Measurements from ENCODE around the gene VWF.
"Not testable (repeated sequence)": the region's sequence is repeated elsewhere in the genome, so short reads cannot be mapped to it uniquely, and the experiment has no call there.

VWF gene

DNA sequence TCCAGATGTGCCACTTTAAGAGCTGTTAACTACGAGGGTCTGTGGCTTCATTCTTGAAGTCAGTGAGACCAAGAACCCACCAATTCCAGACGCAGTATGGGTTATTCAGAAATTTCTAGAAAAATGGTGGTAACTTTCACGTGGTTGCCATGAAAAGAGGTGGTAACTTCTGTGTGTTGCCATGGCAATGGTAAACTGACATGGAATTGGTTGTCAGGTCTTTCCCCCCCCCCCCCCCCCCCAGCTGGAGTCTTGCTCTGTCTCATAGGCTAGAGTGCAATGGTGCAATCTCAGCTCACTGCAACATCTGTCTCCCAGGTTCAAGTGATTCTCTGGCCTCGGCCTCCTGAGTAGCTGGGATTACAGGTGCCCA, 18.8 kb upstream of the VWF start:
- DNase-seq = no peak

DNA sequence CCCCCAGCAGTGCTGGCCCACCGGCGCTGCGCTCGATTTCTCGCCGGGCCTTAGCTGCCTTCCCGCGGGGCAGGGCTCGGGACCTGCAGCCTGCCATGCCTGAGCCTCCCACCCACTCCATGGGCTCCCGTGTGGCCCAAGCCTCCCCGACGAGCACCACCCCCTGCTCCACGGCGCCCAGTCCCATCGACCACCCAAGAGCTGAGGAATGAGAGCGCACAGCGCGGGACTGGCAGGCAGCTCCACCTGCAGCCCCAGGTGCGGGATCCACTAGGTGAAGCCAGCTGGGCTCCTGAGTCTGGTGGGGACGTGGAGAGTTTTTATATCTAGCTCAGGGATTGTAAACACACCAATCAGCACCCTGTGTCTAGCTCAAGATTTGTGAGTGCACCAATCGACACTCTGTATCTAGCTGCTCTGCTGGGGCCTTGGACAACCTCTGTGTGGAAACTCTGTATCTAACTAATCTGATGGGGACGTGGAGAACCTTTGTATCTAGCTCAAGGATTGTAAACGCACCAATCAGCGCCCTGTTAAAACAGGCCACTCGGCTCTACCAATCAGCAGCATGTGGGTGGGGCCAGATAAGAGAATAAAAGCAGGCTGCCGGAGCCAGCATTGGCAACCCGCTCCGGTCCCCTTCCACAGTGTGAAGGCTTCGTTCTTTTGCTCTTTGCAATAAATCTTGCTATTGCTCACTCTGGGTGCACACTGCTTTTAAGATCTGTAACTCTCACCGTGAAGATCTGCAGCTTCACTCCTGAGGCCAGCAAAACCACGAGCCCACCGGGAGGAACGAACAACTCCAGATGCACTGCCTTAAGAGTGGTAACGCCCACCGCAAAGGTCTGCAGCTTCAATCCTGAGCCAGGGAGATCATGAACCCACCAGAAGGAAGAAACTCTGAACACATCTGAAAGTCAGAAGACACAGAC, 18.2 kb upstream of the VWF start:
- DNase-seq = not testable (repeated sequence)

DNA sequence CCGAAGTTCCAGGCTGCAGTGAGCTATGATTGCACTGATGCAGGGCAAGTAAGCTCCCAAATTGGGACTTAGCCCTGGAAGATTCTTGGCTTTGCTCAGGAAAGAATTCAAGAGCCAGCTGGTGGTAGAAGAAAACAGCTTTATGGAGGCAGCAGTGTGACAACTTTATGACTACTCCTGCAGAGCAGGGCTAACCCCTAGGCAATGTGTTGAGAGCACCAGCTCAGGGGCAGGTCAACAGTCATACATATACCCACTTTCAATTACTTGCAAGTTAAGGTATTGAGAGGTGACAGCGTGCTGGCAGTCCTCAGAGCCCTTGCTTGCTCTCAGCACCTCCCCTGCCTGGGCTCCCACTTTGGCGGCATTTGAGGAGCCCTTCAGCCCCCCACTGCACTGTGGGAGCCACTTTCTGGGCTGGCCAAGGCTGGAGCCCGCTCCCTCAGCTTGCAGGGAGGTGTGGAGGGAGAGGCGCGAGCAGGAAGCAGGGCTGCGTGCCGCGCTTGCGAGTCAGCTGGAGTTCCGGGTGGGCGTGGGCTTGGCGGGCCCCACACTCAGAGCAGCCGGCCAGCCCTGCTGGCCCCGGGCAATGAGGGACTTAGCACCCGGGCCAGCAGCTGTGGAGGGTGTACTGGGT, 17.4 kb upstream of the VWF start:
- not testable (repeated sequence) for DNase-seq

DNA sequence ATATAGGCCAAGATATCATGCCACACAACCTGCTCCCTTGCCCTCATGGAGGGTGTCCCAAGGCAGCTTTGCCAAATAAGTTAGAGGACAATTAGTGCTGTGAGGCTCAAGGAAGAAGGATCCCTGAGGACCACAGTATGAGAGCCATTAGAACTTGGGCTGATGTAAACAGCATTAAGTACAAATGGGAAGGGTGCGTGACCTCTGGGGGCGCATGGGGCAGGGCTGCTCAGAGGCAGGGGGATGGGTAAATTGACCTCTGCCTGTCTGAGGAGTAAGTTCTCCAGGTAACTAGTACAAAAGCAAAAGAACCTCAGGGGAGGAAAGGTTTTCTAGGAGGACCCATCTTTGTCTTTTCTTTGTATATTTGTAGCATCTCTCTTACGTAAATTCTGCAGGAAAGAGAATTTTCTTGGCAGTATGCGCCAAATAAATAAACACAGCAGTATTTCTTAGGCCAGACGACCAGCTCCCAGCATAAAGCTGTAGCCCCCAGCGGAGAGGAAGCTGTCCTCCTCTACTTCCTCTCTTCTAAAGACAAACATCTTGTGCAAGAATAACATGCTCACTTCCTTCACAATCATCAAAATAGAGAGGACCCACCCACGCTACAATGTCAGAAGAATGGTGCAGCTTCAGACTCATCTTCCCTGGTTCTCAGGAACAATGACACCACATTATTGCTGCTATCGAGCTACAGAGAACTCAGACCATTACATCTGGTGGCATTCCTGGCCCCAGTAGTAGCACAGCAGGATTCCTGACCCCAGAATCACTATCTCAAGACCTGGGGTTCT, 16.4 kb upstream of the VWF start:
- no peak for DNase-seq

DNA sequence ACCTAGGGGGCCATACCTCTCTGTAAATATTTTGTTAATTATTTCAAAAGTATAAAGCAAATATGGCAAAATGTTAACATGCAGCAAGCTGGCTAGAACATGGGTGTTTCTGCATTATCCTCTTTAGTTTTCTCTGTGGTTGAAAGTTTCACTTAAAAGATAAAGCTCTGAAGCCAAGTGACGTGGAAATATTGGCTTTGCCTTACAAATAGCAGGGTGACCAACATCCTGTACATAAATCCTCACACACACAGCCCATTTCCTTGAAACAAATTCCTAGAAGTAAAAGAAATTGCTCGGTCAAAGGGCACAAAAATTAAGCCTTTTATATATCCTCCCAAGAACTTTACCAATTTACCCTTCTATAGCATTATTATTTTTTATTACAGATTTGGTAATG, 10.6 kb upstream of the VWF start:
- no peak for DNase-seq

DNA sequence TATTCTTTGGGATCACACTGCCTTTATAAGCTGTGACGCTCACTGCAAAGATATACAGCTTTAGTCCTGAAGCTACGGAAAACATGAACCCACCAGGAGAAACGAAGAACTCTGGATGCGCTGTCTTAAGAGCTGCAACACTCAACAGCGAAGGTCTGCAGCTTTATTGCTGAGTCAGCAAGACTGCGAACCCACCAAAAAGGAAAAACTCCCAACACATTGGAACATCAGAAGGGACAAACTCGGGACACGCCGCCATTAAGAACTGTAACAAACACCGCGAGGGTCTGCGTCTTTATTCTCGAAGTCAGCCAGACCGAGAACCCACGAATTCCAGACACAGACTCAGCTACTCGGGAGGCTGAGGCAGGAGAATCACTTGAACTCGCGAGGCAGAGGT, 9.2 kb upstream of the VWF start:
- DNase-seq = no peak

DNA sequence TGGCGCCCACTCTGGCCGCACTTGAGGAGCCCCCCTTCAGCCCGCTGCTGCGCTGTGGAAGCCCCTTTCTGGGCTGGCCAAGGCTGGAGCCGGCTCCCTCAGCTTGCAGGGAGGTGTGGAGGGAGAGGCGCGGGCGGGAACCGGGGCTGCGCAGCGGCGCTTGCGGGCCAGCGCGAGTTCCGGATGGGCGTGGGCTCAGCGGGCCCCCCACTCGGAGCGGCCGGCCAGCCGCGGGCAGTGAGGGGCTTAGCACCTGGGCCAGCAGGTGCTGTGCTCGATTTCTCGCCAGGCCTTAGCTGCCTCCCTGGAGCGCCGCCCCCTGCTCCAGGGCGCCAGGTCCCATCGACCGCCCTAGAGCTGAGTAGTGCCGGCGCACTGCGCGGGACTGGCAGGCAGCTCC, 8.0 kb upstream of the VWF start:
- no peak for DNase-seq

DNA sequence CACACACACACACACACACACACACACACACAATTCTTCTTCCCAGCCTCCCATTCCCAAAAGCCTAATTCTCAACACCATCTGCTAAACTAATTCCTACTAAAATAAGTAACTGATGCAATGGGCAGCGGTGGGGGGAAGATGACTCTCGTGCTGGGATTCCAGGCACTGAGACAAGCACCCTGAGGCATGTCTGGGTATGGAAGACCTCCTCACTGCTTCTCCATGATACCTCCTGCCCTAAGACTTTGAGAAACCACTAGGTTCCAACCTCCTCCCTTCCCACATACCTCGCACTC, 789 bp upstream of the VWF start:
- peak; percentile 57 for DNase-seq

DNA sequence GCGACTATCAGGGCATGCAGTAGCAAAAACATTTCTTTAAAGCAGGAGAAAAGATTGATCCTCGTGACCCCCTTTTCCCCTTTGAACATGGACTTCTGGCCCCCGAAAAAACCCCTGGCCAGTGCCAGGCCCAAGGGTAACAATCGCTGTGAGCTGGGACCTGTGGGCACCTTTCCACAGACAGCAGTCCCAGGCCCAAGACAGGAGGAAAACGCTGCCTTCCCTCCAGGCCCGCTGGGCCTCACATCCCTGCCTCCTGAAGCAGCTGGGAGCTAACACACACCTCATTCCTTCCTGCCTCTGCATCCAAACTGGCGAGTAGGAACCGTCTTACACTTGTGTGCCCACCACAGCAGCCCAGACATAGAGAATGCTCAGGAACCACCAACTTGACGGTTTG, 1.2 kb downstream of the VWF start:
- DNase-seq = no peak

DNA sequence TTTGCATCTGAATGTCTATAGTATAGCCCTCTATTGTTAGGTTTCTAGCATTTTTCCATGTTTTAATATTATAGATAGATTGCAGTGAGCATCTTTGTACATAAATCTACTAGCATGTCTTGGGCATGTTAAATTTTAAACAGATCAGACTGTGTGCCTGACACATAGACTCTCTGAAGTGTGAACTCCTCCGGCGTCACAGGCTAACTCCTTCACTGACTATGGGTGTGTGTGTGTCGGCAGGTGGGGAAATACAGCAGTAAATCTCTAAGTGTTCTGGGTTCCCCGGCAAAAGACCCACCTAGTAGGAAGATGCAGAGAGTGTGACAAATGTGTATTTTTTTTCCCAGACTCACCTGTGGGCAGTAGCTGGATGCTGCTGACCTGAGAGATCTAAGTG, 2.3 kb downstream of the VWF start:
- DNase-seq = no peak

DNA sequence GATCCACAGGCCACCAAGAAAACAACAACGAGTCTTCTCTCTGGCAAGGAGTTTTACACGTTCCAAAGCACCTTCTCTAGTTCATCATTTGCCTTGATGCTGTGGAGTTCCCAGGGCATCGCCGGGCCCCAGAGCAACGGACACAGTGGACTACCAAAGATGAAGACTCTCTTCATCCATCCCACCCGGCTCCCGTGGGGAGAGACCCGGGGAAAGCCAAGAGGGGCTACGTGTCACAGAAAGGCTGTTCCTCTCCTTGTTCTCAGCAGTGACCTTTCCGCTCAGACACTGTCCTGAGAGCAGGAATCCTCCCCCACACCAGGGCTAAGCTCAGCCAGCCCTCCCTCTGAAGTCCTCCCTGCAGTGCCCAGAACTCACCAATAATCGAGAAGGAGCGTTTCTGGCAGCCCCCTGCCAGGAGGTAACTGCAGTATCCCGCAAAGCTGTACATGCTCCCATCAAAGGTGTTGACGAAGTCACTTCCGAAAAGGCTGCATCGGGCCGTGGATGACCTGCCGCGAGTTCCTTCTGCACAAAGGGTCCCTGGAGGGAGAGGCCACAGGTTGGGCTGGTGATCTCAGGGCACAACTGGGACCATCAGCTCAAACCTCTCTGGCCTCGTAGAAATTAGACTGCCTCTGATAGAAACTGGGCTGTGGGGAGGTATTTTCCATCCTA, 3.5 kb downstream of the VWF start:
- DNase-seq = no peak

DNA sequence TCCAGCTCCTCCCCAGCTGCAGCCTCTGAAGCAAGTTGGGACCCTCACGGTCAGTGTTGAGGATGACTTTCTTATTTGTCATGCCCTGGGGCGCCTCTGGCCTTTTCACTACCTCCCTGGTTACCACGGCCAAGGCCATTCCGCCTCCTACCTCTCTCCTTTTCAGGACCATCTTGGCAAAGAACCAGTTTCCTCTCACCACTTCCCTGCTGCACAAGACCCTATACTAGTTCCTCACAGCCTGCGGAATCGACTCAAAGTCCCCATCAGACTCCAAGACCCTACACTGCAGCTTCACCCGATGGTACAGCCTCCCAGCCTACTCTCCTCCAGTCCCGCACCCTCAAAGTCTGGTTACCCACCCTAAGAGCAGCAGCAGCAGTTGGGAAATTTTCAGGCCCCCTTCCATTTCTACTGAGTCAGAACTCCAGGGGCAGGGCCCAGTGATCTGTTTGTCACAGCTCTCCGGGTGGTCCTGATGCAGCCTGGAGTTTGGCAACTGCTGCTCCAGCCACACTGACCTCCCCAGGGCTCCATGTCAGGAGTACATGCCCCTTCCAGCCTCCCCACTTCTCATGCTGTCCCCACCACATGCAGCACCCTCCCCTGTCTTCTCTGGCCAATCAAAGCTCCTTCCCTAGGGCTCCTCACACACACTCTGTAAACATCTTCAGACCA, 5.4 kb downstream of the VWF start:
- DNase-seq = no peak

DNA sequence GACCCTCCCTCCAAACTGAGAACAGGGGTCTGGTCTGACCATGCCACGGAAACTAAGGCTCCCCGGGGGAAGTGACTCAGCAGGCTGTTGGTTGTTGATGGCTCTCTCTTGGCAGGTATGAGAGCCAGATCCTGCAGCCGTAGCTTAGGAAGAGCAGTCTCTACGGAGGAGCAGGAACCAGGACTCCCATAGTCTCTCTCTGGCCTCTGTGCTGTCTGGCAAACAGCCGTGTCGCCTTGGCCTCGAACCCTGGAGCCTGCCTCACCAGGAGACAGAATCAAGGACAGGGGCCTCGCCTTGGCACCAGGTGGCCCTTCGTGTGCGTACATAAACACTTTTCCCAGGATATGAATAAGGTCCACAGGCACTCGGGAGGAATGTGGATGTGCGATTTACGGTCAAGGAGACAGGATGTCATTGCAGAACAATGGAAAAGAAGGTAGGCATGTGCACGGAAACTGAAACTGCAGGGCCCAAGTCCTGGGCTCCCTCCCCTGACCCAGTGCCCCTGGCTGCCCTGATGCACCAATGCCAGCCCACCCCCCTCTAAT, 7.9 kb downstream of the VWF start:
- DNase-seq = no peak

DNA sequence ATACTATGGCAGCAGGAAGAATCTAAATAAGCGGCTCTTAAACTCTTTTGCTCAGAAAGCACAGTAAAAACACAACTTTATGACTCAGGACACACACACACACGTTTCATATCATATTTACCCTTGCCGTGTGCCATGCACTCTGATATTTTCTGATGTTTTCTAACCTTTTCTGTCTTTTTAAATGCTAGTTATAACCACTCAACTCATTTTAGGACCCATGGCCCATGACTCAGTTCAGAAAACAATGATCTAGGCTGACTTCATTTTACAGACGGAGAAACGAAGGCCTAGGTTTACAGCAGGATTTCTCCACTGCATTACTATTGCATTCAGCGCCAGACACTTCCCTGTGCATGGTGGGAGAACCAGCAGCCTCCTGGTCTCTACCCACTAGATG, 9.1 kb downstream of the VWF start:
- DNase-seq = no peak

DNA sequence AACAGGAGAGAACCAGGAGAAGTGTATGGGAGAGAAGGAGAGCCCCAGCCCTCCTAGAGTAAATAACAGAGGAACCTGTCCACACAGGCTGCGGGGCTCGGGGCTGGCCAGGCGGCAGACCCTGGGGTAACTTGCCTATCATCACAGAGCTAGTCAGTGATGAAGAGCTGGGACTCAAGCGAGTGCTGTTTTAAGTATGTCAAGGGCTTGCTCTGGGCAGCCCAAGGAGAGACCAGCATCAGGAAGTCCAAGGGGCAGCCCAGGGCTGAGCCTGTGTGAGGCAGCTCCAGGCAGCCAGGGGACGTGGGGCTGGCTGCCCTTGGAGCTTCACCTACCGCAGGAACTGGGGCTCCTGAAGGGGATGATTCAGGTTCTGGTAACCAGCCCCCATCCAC, 10.0 kb downstream of the VWF start:
- no peak for DNase-seq

DNA sequence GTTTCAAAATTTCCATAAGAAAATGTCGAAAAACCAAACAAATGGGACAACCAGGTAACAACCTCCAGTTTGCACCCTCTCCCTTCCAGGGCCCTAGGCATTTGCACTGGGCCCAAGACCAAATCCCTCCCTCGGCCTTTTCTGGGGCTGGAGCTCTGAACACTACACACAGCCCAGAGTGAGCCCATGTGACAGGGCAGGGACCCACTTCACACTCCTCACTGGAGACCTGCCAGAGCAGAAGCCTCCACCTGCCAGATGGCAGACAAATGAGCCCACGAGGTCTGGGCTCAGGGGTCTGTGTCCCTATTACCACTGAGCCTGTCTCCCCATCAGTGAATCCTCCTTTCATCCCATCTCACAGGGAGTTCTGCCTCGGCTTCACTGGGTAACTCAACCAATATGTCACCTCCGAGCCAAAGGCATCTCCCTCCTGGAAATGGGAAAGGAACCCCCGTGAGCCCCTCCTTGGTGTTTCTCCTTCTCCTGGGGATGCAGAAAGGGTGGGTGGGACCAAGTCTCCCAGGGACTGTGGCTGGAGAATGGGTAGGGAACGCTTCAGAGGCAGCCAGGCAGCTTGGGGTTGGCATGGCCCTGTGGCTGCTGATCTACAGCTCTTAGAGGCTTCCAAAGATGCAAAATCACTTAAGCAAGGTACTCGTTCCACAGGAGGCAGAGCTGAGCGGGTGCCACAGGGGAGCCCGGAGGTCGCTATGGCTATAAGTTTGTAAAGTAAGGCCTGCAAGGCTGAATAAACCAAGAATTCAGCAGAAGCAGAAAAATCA, 10.6 kb downstream of the VWF start:
- no peak for DNase-seq

DNA sequence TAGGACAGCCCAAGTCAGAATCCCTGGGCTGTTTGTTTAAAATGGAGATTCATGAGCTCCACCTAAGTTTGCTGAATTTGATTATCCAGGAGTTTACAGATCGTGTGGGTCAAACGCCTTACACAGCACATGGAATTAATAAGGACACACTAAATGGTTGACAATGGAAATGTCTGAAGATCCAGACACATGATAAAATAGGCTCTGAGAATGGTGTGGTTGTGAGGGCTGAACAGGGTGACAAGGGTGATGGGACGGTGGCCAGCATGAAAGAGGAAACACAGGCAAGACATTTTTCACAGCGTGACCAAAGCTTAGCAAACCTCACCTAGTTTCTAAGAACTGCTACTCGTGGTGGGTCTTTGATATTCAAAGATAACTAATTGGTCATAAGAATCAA, 12.5 kb downstream of the VWF start:
- DNase-seq = no peak

DNA sequence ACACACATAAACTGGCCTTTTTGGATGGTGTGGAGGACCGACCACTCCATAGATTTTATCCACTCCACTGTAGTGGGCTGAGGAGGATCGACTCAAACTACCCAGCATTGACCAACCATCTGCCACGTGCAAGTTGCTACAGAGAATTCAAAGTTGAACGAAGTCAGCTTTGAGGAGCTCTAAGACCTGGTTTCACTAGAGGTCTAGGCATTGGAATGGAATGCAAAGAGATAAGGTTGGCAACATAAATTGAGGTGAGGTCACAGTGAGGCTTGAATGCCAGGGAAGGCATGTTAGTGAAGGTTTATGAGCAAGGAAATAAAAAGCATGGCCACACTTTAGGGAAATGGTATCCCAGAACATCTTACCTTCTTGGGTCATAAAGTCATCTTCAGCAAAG, 14.5 kb downstream of the VWF start:
- DNase-seq = no peak

DNA sequence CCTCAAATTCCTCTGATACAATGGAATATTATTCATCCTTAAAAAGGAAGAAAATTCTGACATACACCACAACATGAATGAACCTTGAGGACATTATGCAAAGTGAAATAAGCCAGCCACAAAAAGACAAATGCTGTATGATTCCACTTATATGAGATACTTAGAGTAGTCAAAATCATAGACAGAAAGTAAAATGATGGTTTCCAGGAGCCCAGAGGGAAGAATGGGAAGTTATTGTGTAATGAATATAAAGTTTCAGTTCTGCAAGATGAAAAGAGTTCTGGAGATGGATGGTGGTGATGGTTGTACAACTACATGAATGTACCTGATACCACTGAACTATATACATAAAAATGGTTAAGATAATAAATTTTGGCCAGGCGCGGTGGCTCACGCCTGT, 18.3 kb downstream of the VWF start:
- no peak for DNase-seq

DNA sequence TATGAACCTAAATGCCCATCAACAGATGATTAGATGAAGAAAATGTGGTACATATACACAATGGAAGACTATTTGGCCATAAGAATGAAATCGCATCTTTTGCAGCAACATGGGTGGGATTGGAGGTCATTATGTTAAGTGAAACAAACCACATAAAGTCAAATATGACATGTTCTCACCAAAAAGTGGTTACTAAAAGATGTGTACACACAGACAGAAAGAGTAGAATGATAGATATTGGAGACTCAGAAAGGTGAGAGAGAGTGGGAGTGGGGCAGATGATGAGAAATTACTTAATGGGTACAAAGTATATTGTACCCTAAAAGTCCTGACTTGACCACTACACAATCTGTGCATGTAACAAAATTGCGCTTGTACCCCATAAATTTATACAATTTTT, 19.6 kb downstream of the VWF start:
- no peak for DNase-seq

DNA sequence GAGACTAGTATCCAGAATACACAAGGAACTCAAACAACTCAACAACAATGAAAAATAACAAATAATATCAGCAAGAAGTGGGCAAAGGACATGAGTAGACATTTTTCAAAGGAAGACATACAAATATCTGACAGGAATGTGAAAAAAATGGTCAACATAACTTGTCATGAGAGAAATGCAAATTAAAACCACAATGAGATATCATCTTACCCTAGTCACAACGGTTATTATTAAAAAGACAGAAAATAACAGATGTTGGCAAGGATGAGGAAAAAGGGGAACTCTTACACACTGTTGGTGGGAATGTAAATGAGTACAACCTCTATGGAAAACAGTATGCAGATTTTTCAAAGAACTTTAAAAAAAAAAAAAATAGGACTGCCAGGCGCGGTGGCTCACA, 20.4 kb downstream of the VWF start:
- no peak for DNase-seq

DNA sequence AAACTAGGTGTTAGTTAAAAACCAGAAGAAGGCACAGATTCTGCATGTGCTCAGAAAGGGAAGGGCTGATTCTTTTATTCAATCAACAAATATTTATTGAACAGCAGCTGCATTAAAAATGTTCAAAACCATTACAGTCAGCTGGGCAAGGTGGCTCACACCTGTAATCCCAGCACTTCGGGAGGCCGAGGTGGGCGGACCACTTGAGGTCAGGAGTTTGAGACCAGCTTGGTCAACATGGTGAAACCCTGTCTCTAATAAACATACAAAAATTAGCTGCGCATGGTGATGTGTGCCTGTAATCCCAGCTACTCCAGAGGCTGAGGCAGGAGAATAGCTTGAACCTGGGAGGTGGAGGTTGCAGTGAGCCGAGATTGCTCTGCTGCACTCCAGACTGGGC, 22.4 kb downstream of the VWF start:
- not testable (repeated sequence) for DNase-seq

Measured in right hindlimb (tissue), 1 donor.